Measurements from ENCODE around the gene ZDHHC11.

ZDHHC11 gene

GRCh38 chr5:862367-863243 lies 11.8 kb upstream of the ZDHHC11 start:
- no peak for TF ChIP-seq CTCF (conservative IDR thresholded peaks at IDR 0.05; ENCODE audit: low read length)
- H3K4me3 ChIP-seq (ENCODE audit: low read length), result no peak overlapping the region
- DNase-seq (ENCODE audit: low read depth), result no peak

- DNase-seq (ENCODE audit: low read depth), result no peak
- H3K4me3 ChIP-seq (ENCODE audit: low read length), result no peak overlapping the region
- TF ChIP-seq CTCF (conservative IDR thresholded peaks at IDR 0.05; ENCODE audit: low read length), result no peak
Measured at GRCh38 chr5:861442-862366, 10.9 kb upstream of the ZDHHC11 start.

- no peak for DNase-seq (ENCODE audit: low read depth)
Measured at GRCh38 chr5:860506-861150, 9.8 kb upstream of the ZDHHC11 start.

GRCh38 chr5:859798-860296 lies 9.1 kb upstream of the ZDHHC11 start:
- no peak for DNase-seq (ENCODE audit: low read depth)
- no peak overlapping the region for H3K4me3 ChIP-seq (ENCODE audit: low read length)
- TF ChIP-seq CTCF (conservative IDR thresholded peaks at IDR 0.05; ENCODE audit: low read length), result no peak

More at GRCh38 chr5:860506-861150, 9.8 kb upstream of the ZDHHC11 start:
- H3K4me3 ChIP-seq (ENCODE audit: low read length), result no peak overlapping the region
- no peak for TF ChIP-seq CTCF (conservative IDR thresholded peaks at IDR 0.05; ENCODE audit: low read length)

GRCh38 chr5:859391-859790 lies 8.6 kb upstream of the ZDHHC11 start:
- DNase-seq (ENCODE audit: low read depth), result no peak
- TF ChIP-seq CTCF (conservative IDR thresholded peaks at IDR 0.05; ENCODE audit: low read length), result no peak
- no peak overlapping the region for H3K4me3 ChIP-seq (ENCODE audit: low read length)

- TF ChIP-seq CTCF (conservative IDR thresholded peaks at IDR 0.05; ENCODE audit: low read length), result no peak
- no peak for DNase-seq (ENCODE audit: low read depth)
Measured at GRCh38 chr5:858726-859125, 7.9 kb upstream of the ZDHHC11 start.

More at GRCh38 chr5:858726-859125, 7.9 kb upstream of the ZDHHC11 start:
- H3K4me3 ChIP-seq (ENCODE audit: low read length), result no peak overlapping the region
